ENCODE data around the gene CRTAC1. TPM values are rescaled to one million over a fixed set of nuclear protein-coding genes. Genes with fewer than 3 reads are reported as not detected.

CRTAC1 gene
- total RNA-seq, 1 experiment from 2014 or later = 0.46 TPM

GRCh38 chr10:97843281-97843671 lies 187.1 kb downstream of the CRTAC1 start:
- WGBS (ENCODE audit: extremely low coverage, insufficient read length, low lambda C conversion rate) = no CpG with 5 or more reads among the region's 2 CpGs
- Histone ChIP-seq H3K79me2 (ENCODE audit: insufficient read depth, low read length) (no peaks in the 10 kb centered on the region), H4K5ac (ENCODE audit: insufficient read length, low read depth, low read length) (no peak overlapping the region), H4K20me1 (ENCODE audit: control insufficient read depth, insufficient read depth, insufficient read length) (no peaks in the 10 kb centered on the region), H3K14ac (ENCODE audit: insufficient read depth, low read length) (no peak overlapping the region), H3K79me1 (ENCODE audit: insufficient read depth, low read depth, low read length, poor library complexity, severe bottlenecking) (no peaks in the 10 kb centered on the region), H2AK5ac (ENCODE audit: insufficient read length, low read length) (no peak overlapping the region), H3K9me3 (ENCODE audit: control insufficient read depth, low read depth, low read length) (no peaks in the 10 kb centered on the region), H3K27ac (ENCODE audit: insufficient read length, low read depth, low read length) (no peak overlapping the region), H2BK120ac (ENCODE audit: low read depth, low read length, poor library complexity, severe bottlenecking) (no peak overlapping the region), H3K4me2 (ENCODE audit: insufficient read depth, insufficient read length, low read length) (no peak overlapping the region), H4K8ac (replicated peaks; ENCODE audit: insufficient read length, low read depth, low read length) (no peak overlapping the region), H3K4ac (ENCODE audit: low read depth, low read length) (no peak overlapping the region), H4K91ac (ENCODE audit: insufficient read length, low read depth, low read length) (no peak overlapping the region), H2BK5ac (ENCODE audit: insufficient read length, low read length) (no peak overlapping the region), H3K56ac (ENCODE audit: insufficient read length, low read depth, low read length) (no peak overlapping the region), H2BK15ac (ENCODE audit: low read depth, low read length) (no peak overlapping the region), H3K18ac (ENCODE audit: insufficient read length, low read depth, low read length) (no peak overlapping the region), H2AFZ (ENCODE audit: low read length) (no peak overlapping the region), H3K27me3 (ENCODE audit: insufficient read depth, low read length) (no peaks in the 10 kb centered on the region), H3K9ac (ENCODE audit: extremely low read depth, insufficient read length, low read length) (no peak overlapping the region), H2BK12ac (ENCODE audit: insufficient read length, low read depth, low read length) (no peak overlapping the region), H3T11ph (ENCODE audit: low read length) (no peak overlapping the region), H2BK20ac (ENCODE audit: low read depth, low read length, poor library complexity, severe bottlenecking) (no peak overlapping the region), H3K23me2 (ENCODE audit: insufficient read length, low read depth, low read length, poor library complexity, severe bottlenecking) (no peaks in the 10 kb centered on the region), H3K23ac (ENCODE audit: insufficient read length, low read depth, low read length) (no peak overlapping the region), H3K4me1 (ENCODE audit: insufficient read depth, low read length) (no peaks in the 10 kb centered on the region)
- peaks cover 3 to 5% of the 10 kb centered on the region in 2 experiments; a peak in 3 of 5 replicates for H3K9me3 Mint-ChIP-seq
- H3K36me3 Mint-ChIP-seq (ENCODE audit: insufficient read depth in 1 of 3, low read depth in 3 of 3) = peaks cover 0 to 5% (median 0%) of the 10 kb centered on the region in 3 experiments; a peak in 2 of 7 replicates
- peaks cover 32% of the 10 kb centered on the region for H3K27me3 Mint-ChIP-seq (ENCODE audit: low read depth)
- no peak overlapping the region for H3K27ac Mint-ChIP-seq
- H3K4me3 Mint-ChIP-seq = no peak overlapping the region
- DNase-seq = no peak
- H3K4me1 Mint-ChIP-seq = no peaks in the 10 kb centered on the region
- TF ChIP-seq CTCF (conservative IDR thresholded peaks at IDR 0.05) = no peak

Measured in H9 (cell line).